B cell (primary cell): ENCODE results near the gene GULP1. TPM values are rescaled to one million over a fixed set of nuclear protein-coding genes. Genes with fewer than 3 reads are reported as not detected.

Source experiments
- ATAC-seq: fragments of 200-7000 bp; cut with Tn5 transposase; one replicate; pipeline ENCODE4 v1.10.0; 2021; ENCODE audit warnings: low read depth, mild to moderate bottlenecking, moderate number of reproducible peaks, moderate library complexity
- CTCF ChIA-PET: fragments of 350-600 bp; sonication (Branson Sonifier 250); formaldehyde crosslinking; loops from one replicate; lab custom pipeline; 2021; ENCODE audit warnings: antibody characterized with exemption, inconsistent platforms; lab: Charles Lee
- POLR2A ChIA-PET: fragments of 350-600 bp; sonication (Branson Sonifier 250); formaldehyde crosslinking; loops from one replicate; lab custom pipeline; 2021; ENCODE audit warnings: antibody characterized with exemption; lab: Charles Lee
- DNase-seq: peaks from one replicate; pipeline ENCODE4 v3.0.0; 2013
- H2AFZ ChIP-seq: 2 replicates; pipeline ENCODE4 v1.6.1; 2012; ENCODE audit warnings: mild to moderate bottlenecking, low read depth, low read length; ENCODE audit not compliant: insufficient read depth, poor library complexity, severe bottlenecking
- H3K27ac ChIP-seq, 2 donors: 1 replicate in 1 of 2; 2 replicates in 1 of 2; pipeline ENCODE4 v1.5.1; 2012 to 2013; ENCODE audit warnings: low read length in 2 of 2, mild to moderate bottlenecking in 2 of 2, moderate library complexity in 1 of 2
- H3K27me3 ChIP-seq, 4 experiments: fragments of 200-600 bp in 1 of 4; sonication (generic) in 1 of 4; replicated peaks in 1 of 4; 1 replicate in 2 of 4; 2 replicates in 2 of 4; pipeline versions ENCODE4 v1.6.1 to v1.7.0; 2013 to 2016; ENCODE audit warnings: low read length in 3 of 4, mild to moderate bottlenecking in 2 of 4, mixed read lengths in 1 of 4, moderate library complexity in 1 of 4; ENCODE audit not compliant: insufficient read depth in 4 of 4, control insufficient read depth in 3 of 4; ENCODE audit errors: control extremely low read depth in 1 of 4
- H3K36me3 ChIP-seq, 2 experiments: replicated peaks in 1 of 2; 1 replicate in 1 of 2; 2 replicates in 1 of 2; pipeline versions ENCODE4 v1.6.1 to v1.7.1; 2013; ENCODE audit warnings: low read length in 1 of 2; ENCODE audit not compliant: insufficient read depth in 2 of 2, control insufficient read depth in 1 of 2; ENCODE audit errors: control extremely low read depth in 1 of 2, extremely low read depth in 1 of 2
- H3K4me1 ChIP-seq, 2 donors: fragments of 200-600 bp in 1 of 2; sonication (generic) in 1 of 2; 1 replicate in 1 of 2; 2 replicates in 1 of 2; pipeline versions ENCODE4 v1.5.1 to v1.6.1; 2013 to 2017; ENCODE audit warnings: low read length in 2 of 2; ENCODE audit not compliant: control insufficient read depth in 2 of 2, insufficient read depth in 2 of 2
- H3K4me2 ChIP-seq: replicated peaks from 2 replicates; pipeline ENCODE3; 2012; ENCODE audit warnings: mild to moderate bottlenecking, low read depth, low read length; ENCODE audit not compliant: poor library complexity, severe bottlenecking
- H3K4me3 ChIP-seq, 5 experiments: fragments of 200-600 bp in 1 of 5; sonication (generic) in 1 of 5; 1 replicate in 3 of 5; 2 replicates in 2 of 5; pipeline versions ENCODE4 v1.5.1 to v1.7.0; 2011 to 2016; ENCODE audit warnings: low read length in 4 of 5, mild to moderate bottlenecking in 4 of 5, low read depth in 2 of 5, control low read depth in 1 of 5, moderate library complexity in 1 of 5; ENCODE audit not compliant: insufficient read depth in 1 of 5; ENCODE audit errors: control extremely low read depth in 1 of 5, extremely low read depth in 1 of 5
- H3K79me2 ChIP-seq: fragments of 200-600 bp; sonication (generic); one replicate; pipeline ENCODE4 v1.6.0; 2016; ENCODE audit warnings: low read length; ENCODE audit not compliant: control insufficient read depth, insufficient read depth
- H3K9ac ChIP-seq: fragments of 200-600 bp; sonication (generic); 2 replicates; pipeline ENCODE4 v1.6.1; 2017; ENCODE audit warnings: mild to moderate bottlenecking, low read length, moderate library complexity
- H3K9me3 ChIP-seq, 3 donors: one replicate each; pipeline versions ENCODE4 v1.6.1 to v1.7.1; 2013; ENCODE audit warnings: low read length in 2 of 3; ENCODE audit not compliant: control insufficient read depth in 2 of 3, insufficient read depth in 1 of 3; ENCODE audit errors: control extremely low read depth in 1 of 3
- H4K20me1 ChIP-seq: 2 replicates; pipeline ENCODE4 v1.6.0; 2012; ENCODE audit warnings: mild to moderate bottlenecking, low read length; ENCODE audit not compliant: insufficient read depth, control insufficient read depth, poor library complexity, severe bottlenecking
- H3K27ac Mint-ChIP-seq: one replicate; pipeline ENCODE4 v1.8.0; 2021; ENCODE audit warnings: mixed read lengths
- H3K27me3 Mint-ChIP-seq: one replicate; pipeline ENCODE4 v1.8.0; 2021; ENCODE audit warnings: mixed read lengths
- H3K4me1 Mint-ChIP-seq: one replicate; pipeline ENCODE4 v1.8.0; 2021; ENCODE audit warnings: mixed read lengths
- H3K4me3 Mint-ChIP-seq: one replicate; pipeline ENCODE4 v1.8.0; 2021; ENCODE audit warnings: mixed read lengths
- H3K9me3 Mint-ChIP-seq: one replicate; pipeline ENCODE4 v1.8.0; 2022; ENCODE audit warnings: mixed read lengths; ENCODE audit not compliant: insufficient read depth
- CTCF ChIP-seq: fragments of 200-600 bp; IDR thresholded peaks from one replicate; pipeline ENCODE4 v1.8.0; 2022; ENCODE audit warnings: antibody characterized with exemption, mild to moderate bottlenecking
- EZH2 ChIP-seq: IDR thresholded peaks from 2 replicates; pipeline ENCODE4 v1.6.1; 2012; ENCODE audit warnings: borderline replicate concordance, low read depth, mild to moderate bottlenecking, moderate library complexity, low read length; ENCODE audit not compliant: insufficient read depth, poor library complexity, severe bottlenecking
- WGBS: methylation state at CpG from one replicate; pipeline ENCODE4 v1.1.5; 2013; ENCODE audit warnings: missing lambda C conversion rate; ENCODE audit not compliant: insufficient coverage; 5-methylcytosine and 5-hydroxymethylcytosine counted together
- intact Hi-C: fragments of 100-400 bp; cut with micrococcal nuclease; formaldehyde crosslinking; loops from one replicate; pipeline ENCODE4 v1.10.0; 2022
- polyA plus RNA-seq: library from polyadenylated mRNA; depleted of rRNA; stranded (reverse); fragments of >200 nt; gene quantifications from 2 replicates; pipeline ENCODE4 v1.2.3, GENCODE V29; 2012
- total RNA-seq, 2 donors: library from RNA; stranded (reverse); fragments of 120-200 nt in 1 of 2; gene quantifications; 1 replicate in 1 of 2; 2 replicates in 1 of 2; pipeline versions ENCODE4 v1.2.3 to v1.2.4, GENCODE V29; 2013 to 2022

The GULP1 gene
- total and polyA plus RNA-seq, 2 donors (not counting 1 experiment from before 2014, with no cell fraction given): not detected

DNA sequence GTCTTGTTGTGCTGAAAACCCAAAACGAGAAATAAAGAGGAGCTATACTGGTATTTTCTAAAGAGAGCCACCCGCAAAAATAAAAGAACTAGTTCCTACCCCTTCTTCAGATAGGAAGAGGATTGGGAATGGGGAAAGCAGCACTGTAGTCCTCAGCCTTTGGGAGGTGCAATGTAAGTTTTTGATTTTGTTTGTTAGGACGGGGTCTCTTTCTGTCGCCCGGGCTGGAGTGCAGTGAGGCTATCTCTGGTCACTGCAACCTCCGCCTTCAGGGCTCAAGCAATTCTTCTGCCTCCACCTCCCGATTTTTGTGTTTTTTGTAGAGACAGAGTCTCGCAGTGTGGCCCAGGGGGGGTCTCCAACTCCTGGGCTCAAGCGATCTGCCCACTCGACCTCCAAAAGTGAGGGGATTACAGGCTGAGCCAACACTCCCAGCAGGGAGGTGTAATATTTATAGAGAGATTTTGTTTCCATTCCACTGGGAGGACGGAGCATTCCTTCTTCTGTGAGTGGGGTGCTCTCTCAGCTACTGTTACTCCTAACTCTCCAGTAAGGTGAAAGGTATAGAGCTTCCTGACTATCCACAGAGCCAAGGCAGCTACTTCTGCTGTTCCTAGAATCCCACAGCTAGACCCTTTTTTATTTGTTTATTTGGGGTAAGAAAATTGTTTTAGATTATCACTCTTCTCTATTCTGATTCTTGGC lies 13.1 kb upstream of the GULP1 start:
- Histone ChIP-seq H3K79me2 (no peaks in the 10 kb centered on the region), H3K27me3 (no peaks in the 10 kb centered on the region), H4K20me1 (no peaks in the 10 kb centered on the region), H3K9ac (no peak overlapping the region), H3K27ac (no peak overlapping the region), H3K9me3 (peaks cover 0 to 3% (median 0%) of the 10 kb centered on the region in 3 donors), H2AFZ (no peak overlapping the region), H3K4me2 (no peak overlapping the region), H3K4me3 (no peak overlapping the region), H3K4me1 (no peaks in the 10 kb centered on the region), H3K36me3 (no peaks in the 10 kb centered on the region)
- Mint-ChIP-seq H3K4me3 (no peak overlapping the region), H3K4me1 (no peaks in the 10 kb centered on the region), H3K27ac (no peak overlapping the region), H3K9me3 (no peaks in the 10 kb centered on the region), H3K27me3 (no peaks in the 10 kb centered on the region)
- ATAC-seq: no peak
- DNase-seq: no peak
- TF ChIP-seq CTCF (no peak), EZH2 (no peak)
- intact Hi-C loops: no loop called here
- WGBS: 81% methylated on average over 8 of the region's 11 CpGs
- ChIA-PET CTCF (no interaction called here), POLR2A (no interaction called here)

GRCh38 chr2:188279093-188279445 lies 12.6 kb upstream of the GULP1 start:
- DNase-seq: no peak
- no peak for ATAC-seq
- POLR2A ChIA-PET: no interaction called here
- H3K4me1 Mint-ChIP-seq: no peaks in the 10 kb centered on the region
- no peak overlapping the region for H3K4me3 Mint-ChIP-seq
- TF ChIP-seq EZH2: no peak
- TF ChIP-seq CTCF: no peak
- H3K79me2 ChIP-seq: no peaks in the 10 kb centered on the region
- no CpG with 5 or more reads among the region's 2 CpGs for WGBS
- no peaks in the 10 kb centered on the region for H3K9me3 Mint-ChIP-seq
- H3K4me1 ChIP-seq: no peaks in the 10 kb centered on the region
- H3K27ac ChIP-seq: no peak overlapping the region
- CTCF ChIA-PET: no interaction called here
- H3K27ac Mint-ChIP-seq: no peak overlapping the region
- H3K36me3 ChIP-seq: no peaks in the 10 kb centered on the region
- no peak overlapping the region for H3K4me2 ChIP-seq
- H3K4me3 ChIP-seq: no peak overlapping the region
- H3K27me3 Mint-ChIP-seq: no peaks in the 10 kb centered on the region
- no peaks in the 10 kb centered on the region for H4K20me1 ChIP-seq
- H3K9ac ChIP-seq: no peak overlapping the region
- no peak overlapping the region for H2AFZ ChIP-seq
- H3K27me3 ChIP-seq: no peaks in the 10 kb centered on the region
- peaks cover 0 to 3% (median 0%) of the 10 kb centered on the region in 3 donors for H3K9me3 ChIP-seq
- intact Hi-C loops: no loop called here
